WERI-Rb-1 (cell line): ENCODE data around the gene DUSP23.
A peak's percentile ranks its signal among the peaks of the same experiment; 100 is the strongest.

ENCODE experiments used
- DNase-seq: peaks from one replicate; pipeline ENCODE4 v3.0.0-alpha.2; 2020
- H3K27ac ChIP-seq: fragments of 250-450 bp; sonication (Bioruptor Pico); 2 replicates; pipeline ENCODE4 v1.5.1; 2020; ENCODE audit warnings: mild to moderate bottlenecking, moderate library complexity
- H3K27me3 ChIP-seq: fragments of 250-450 bp; sonication (Bioruptor Pico); 2 replicates; pipeline ENCODE4 v1.5.1; 2021; ENCODE audit warnings: mild to moderate bottlenecking, low read depth, moderate library complexity; ENCODE audit not compliant: insufficient read depth, severe bottlenecking
- H3K36me3 ChIP-seq: fragments of 250-450 bp; sonication (Bioruptor Pico); 2 replicates; pipeline ENCODE4 v1.5.1; 2020; ENCODE audit warnings: mild to moderate bottlenecking, moderate library complexity
- H3K4me3 ChIP-seq: 2 replicates; pipeline ENCODE4 v1.5.1; 2011; ENCODE audit warnings: low read depth, mild to moderate bottlenecking, control low read depth, low read length
- H3K9me3 ChIP-seq: fragments of 250-450 bp; sonication (Bioruptor Pico); 2 replicates; pipeline ENCODE4 v1.5.1; 2021; ENCODE audit warnings: mild to moderate bottlenecking, moderate library complexity; ENCODE audit not compliant: severe bottlenecking
- CTCF ChIP-seq: IDR thresholded peaks from 2 replicates; pipeline ENCODE4 v1.5.1; 2011; ENCODE audit warnings: low read depth, mild to moderate bottlenecking, control low read depth, inconsistent platforms, low read length

Gene DUSP23

GRCh38 chr1:159815926-159816325 lies 35.2 kb downstream of the DUSP23 start:
- no peak for TF ChIP-seq CTCF
- Histone ChIP-seq H3K36me3 (no peaks in the 10 kb centered on the region), H3K27me3 (peaks cover 89% of the 10 kb centered on the region), H3K4me3 (no peak overlapping the region), H3K27ac (no peak overlapping the region), H3K9me3 (no peaks in the 10 kb centered on the region)
- DNase-seq: no peak

- no peaks in the 10 kb centered on the region for H3K9me3 ChIP-seq
- no peak overlapping the region for H3K27ac ChIP-seq
- DNase-seq: no peak
- no peak for TF ChIP-seq CTCF
- H3K4me3 ChIP-seq: no peak overlapping the region
- H3K27me3 ChIP-seq: peaks cover 89% of the 10 kb centered on the region
- H3K36me3 ChIP-seq: no peaks in the 10 kb centered on the region
Observed at GRCh38 chr1:159817276-159818041, 36.7 kb downstream of the DUSP23 start.

GRCh38 chr1:159821171-159821867 lies 40.6 kb downstream of the DUSP23 start:
- H3K36me3 ChIP-seq: no peaks in the 10 kb centered on the region
- no peak overlapping the region for H3K4me3 ChIP-seq
- TF ChIP-seq CTCF: peak; percentile 79
- peak; percentile 59 for DNase-seq
- H3K27me3 ChIP-seq: peaks cover 89% of the 10 kb centered on the region
- no peak overlapping the region for H3K27ac ChIP-seq
- peaks cover 2% of the 10 kb centered on the region for H3K9me3 ChIP-seq

- Histone ChIP-seq H3K4me3 (no peak overlapping the region), H3K27ac (no peak overlapping the region), H3K27me3 (peaks cover 95% of the 10 kb centered on the region), H3K36me3 (no peaks in the 10 kb centered on the region), H3K9me3 (peaks cover 2% of the 10 kb centered on the region)
- TF ChIP-seq CTCF: no peak
- DNase-seq: peak; percentile 42
Observed at GRCh38 chr1:159823406-159823805, 42.6 kb downstream of the DUSP23 start.

GRCh38 chr1:159825564-159825963 lies 44.8 kb downstream of the DUSP23 start:
- no peak for TF ChIP-seq CTCF
- DNase-seq: no peak
- H3K27ac ChIP-seq: no peak overlapping the region
- peaks cover 2% of the 10 kb centered on the region for H3K9me3 ChIP-seq
- H3K4me3 ChIP-seq: no peak overlapping the region
- no peaks in the 10 kb centered on the region for H3K36me3 ChIP-seq
- H3K27me3 ChIP-seq: peaks cover 100% of the 10 kb centered on the region
